Measurements from ENCODE around the gene CBLB. TPM values are rescaled to one million over a fixed set of nuclear protein-coding genes. Genes with fewer than 3 reads are reported as not detected.

The CBLB gene
- total RNA-seq, 1 experiment from 2014 or later: 23.9 TPM

DNA sequence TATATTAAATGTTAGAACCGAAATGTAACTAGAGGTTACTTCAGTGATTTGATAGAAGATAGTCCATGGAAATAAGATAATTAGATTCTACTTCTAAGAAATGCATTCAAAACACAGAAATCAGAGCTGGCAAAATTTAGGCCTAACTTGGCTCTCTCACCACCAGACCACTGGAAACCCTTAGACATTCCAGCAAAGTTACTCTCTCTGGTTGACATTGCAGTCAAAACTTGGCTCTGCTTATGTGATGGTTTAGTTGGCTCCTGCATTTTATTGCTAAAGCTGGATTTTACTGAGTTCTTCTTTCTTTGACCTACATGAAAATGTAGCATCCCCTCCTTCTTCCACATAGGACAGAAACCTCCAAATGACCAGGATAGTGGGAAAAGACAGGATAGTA, 35.4 kb upstream of the CBLB start:
- TF ChIP-seq EZH2 (IDR thresholded peaks at IDR 0.05; ENCODE audit: low read length, unreplicated experiment): no peak
- TF ChIP-seq EZH2phosphoT487 (IDR thresholded peaks at IDR 0.05; ENCODE audit: borderline replicate concordance, low read length): no peak
- TF ChIP-seq, protein P1, sequence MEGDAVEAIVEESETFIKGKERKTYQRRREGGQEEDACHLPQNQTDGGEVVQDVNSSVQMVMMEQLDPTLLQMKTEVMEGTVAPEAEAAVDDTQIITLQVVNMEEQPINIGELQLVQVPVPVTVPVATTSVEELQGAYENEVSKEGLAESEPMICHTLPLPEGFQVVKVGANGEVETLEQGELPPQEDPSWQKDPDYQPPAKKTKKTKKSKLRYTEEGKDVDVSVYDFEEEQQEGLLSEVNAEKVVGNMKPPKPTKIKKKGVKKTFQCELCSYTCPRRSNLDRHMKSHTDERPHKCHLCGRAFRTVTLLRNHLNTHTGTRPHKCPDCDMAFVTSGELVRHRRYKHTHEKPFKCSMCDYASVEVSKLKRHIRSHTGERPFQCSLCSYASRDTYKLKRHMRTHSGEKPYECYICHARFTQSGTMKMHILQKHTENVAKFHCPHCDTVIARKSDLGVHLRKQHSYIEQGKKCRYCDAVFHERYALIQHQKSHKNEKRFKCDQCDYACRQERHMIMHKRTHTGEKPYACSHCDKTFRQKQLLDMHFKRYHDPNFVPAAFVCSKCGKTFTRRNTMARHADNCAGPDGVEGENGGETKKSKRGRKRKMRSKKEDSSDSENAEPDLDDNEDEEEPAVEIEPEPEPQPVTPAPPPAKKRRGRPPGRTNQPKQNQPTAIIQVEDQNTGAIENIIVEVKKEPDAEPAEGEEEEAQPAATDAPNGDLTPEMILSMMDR (conservative IDR thresholded peaks at IDR 0.05; ENCODE audit: low read depth, low read length): no peak
- ATAC-seq: no peak
- Histone ChIP-seq H3K4me1 (ENCODE audit: insufficient read depth, low read length) (peaks cover 34% of the 10 kb centered on the region), H3F3A (ENCODE audit: low read length, unreplicated experiment) (no peaks in the 10 kb centered on the region), H3K4me3 (ENCODE audit: low read length) (no peak overlapping the region), H3K9me3 (ENCODE audit: low read length) (no peaks in the 10 kb centered on the region), H2AFZ (ENCODE audit: low read length) (no peak overlapping the region), H3K79me2 (ENCODE audit: low read length) (no peaks in the 10 kb centered on the region), H4K20me1 (ENCODE audit: low read length) (no peaks in the 10 kb centered on the region), H3K27ac (ENCODE audit: low read length) (no peak overlapping the region), H3K9me2 (replicated peaks; ENCODE audit: low read length) (no peaks in the 10 kb centered on the region), H3K9ac (ENCODE audit: low read length) (no peak overlapping the region), H3K4me2 (ENCODE audit: low read length) (no peak overlapping the region), H3K27me3 (ENCODE audit: low read length) (no peaks in the 10 kb centered on the region), H3K36me3 (ENCODE audit: low read depth, low read length) (no peaks in the 10 kb centered on the region)
- POLR2A ChIA-PET (ENCODE audit: unreplicated experiment): no interaction called here
- no peak for DNase-seq
- intact Hi-C loops (cut with micrococcal nuclease): no loop called here
- no TSS peak for BruUV-seq (replicated peaks)
- CTCF ChIA-PET: no interaction called here

DNA sequence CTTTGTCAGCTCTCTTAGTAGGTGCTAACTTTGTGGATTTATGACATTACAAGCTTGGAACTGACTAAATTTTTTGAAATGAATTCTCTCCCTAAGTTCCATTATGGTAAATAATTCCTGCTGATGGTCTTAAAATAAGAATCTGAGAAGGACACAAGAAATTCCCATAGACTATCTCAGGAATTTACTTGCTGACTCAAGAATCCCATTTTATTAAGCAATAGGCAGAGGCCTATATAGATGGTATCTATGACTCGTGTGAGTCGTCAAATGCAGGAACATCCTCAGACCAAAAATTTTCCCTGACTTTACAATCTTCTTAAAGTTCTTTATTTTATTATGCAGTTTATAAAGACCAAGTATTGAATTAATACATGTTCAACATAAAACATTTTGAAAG, 30.7 kb upstream of the CBLB start:
- intact Hi-C loops (cut with micrococcal nuclease): no loop called here
- no peak overlapping the region for H3K9ac ChIP-seq (ENCODE audit: low read length)
- ATAC-seq (peak; percentile 78), DNase-seq (peak; percentile 62)
- no peaks in the 10 kb centered on the region for H4K20me1 ChIP-seq (ENCODE audit: low read length)
- no peaks in the 10 kb centered on the region for H3K36me3 ChIP-seq (ENCODE audit: low read depth, low read length)
- no peak overlapping the region for H3K4me3 ChIP-seq (ENCODE audit: low read length)
- no TSS peak for BruUV-seq (replicated peaks)
- ChIA-PET CTCF (no interaction called here), POLR2A (ENCODE audit: unreplicated experiment) (no interaction called here)
- H3K79me2 ChIP-seq (ENCODE audit: low read length): no peaks in the 10 kb centered on the region
- no peaks in the 10 kb centered on the region for H3K9me3 ChIP-seq (ENCODE audit: low read length)
- TF ChIP-seq, protein P1 (conservative IDR thresholded peaks at IDR 0.05; ENCODE audit: low read depth, low read length): no peak
- no peak for TF ChIP-seq EZH2 (IDR thresholded peaks at IDR 0.05; ENCODE audit: low read length, unreplicated experiment)
- TF ChIP-seq EZH2phosphoT487 (IDR thresholded peaks at IDR 0.05; ENCODE audit: borderline replicate concordance, low read length): no peak
- H3K4me1 ChIP-seq (ENCODE audit: insufficient read depth, low read length): peaks cover 6% of the 10 kb centered on the region; the same call in 1 of the 2 replicates
- no peak overlapping the region for H2AFZ ChIP-seq (ENCODE audit: low read length)
- no peaks in the 10 kb centered on the region for H3K27me3 ChIP-seq (ENCODE audit: low read length)
- no peak overlapping the region for H3K4me2 ChIP-seq (ENCODE audit: low read length)
- H3K9me2 ChIP-seq (replicated peaks; ENCODE audit: low read length): no peaks in the 10 kb centered on the region
- no peak overlapping the region for H3K27ac ChIP-seq (ENCODE audit: low read length)
- no peaks in the 10 kb centered on the region for H3F3A ChIP-seq (ENCODE audit: low read length, unreplicated experiment)

DNA sequence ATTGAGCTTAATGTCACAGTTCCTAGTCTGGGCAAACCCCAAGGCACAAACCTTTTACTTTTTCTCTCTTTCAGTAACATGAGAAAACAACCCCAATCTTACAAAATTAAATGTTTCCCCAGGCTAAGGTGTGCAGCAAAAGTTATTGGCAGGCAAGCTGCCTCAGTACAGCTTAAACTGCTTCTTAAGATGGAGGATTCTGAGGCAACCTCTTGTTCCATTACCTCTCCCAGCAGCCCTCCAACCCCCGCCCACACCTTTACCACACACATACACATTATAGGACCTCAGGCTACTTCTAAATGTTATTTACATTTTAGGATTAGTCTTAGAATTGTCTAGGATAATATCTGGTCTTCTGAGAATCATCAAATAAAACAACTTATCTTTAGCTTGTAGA, 22.3 kb upstream of the CBLB start:
- Histone ChIP-seq H3K9me2 (replicated peaks; ENCODE audit: low read length) (no peaks in the 10 kb centered on the region), H4K20me1 (ENCODE audit: low read length) (no peaks in the 10 kb centered on the region), H3K4me3 (ENCODE audit: low read length) (no peak overlapping the region), H2AFZ (ENCODE audit: low read length) (0 out of 2 replicates have a peak overlapping the region, but pooled peaks have one; percentile 17), H3K27me3 (ENCODE audit: low read length) (no peaks in the 10 kb centered on the region), H3K36me3 (ENCODE audit: low read depth, low read length) (no peaks in the 10 kb centered on the region), H3K9ac (ENCODE audit: low read length) (no peak overlapping the region), H3K27ac (ENCODE audit: low read length) (no peak overlapping the region), H3K9me3 (ENCODE audit: low read length) (no peaks in the 10 kb centered on the region), H3F3A (ENCODE audit: low read length, unreplicated experiment) (no peaks in the 10 kb centered on the region), H3K4me1 (ENCODE audit: insufficient read depth, low read length) (no peaks in the 10 kb centered on the region), H3K4me2 (ENCODE audit: low read length) (no peak overlapping the region), H3K79me2 (ENCODE audit: low read length) (no peaks in the 10 kb centered on the region)
- BruUV-seq (replicated peaks): no TSS peak
- TF ChIP-seq EZH2 (IDR thresholded peaks at IDR 0.05; ENCODE audit: low read length, unreplicated experiment): no peak
- TF ChIP-seq, protein P1 (conservative IDR thresholded peaks at IDR 0.05; ENCODE audit: low read depth, low read length): no peak
- no peak for TF ChIP-seq EZH2phosphoT487 (IDR thresholded peaks at IDR 0.05; ENCODE audit: borderline replicate concordance, low read length)
- intact Hi-C loops (cut with micrococcal nuclease): no loop called here
- ATAC-seq (no peak), DNase-seq (no peak)
- ChIA-PET POLR2A (ENCODE audit: unreplicated experiment) (no interaction called here), CTCF (interaction anchor here (0.6 kb wide), 1 partner anchor 147 kb away, joined by 3 read pairs; no protein-coding TSS in a partner anchor)

All from PC-3 (cell line).